ENCODE measurements around the gene CMSS1.

CMSS1 gene

DNA sequence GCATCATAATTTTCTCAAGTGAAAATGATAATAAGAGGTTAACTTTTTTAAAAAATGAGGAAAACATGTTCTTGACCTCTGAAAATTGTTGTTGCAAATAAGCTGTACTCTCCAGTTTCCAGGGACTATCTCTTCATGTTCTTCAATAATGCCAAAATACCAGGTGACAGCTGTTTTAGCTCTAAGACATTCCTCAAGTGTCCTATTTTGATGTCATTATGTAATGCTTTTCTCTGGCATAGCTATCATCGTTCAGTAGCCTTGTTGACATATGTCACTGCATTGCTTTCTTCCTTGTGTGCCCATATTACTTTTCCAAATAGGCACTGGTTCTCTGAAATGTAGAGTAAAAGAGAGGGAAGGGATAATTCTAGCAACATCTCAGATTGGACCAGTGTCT is 302.4 kb downstream of the CMSS1 start:
- Histone ChIP-seq H3K9ac (no peak overlapping the region), H3K36me3 (ENCODE audit: control insufficient read depth, insufficient read depth, low read length) (no peaks in the 10 kb centered on the region), H3K4me1 (no peaks in the 10 kb centered on the region), H3K27ac (no peak overlapping the region), H3K79me2 (no peaks in the 10 kb centered on the region), H3K4me2 (ENCODE audit: low read length) (no peak overlapping the region), H3K9me3 (ENCODE audit: control insufficient read depth, low read length) (no peaks in the 10 kb centered on the region), H2AFZ (no peak overlapping the region), H3K4me3 (ENCODE audit: low read depth, low read length) (no peak overlapping the region), H3K27me3 (ENCODE audit: control insufficient read depth, insufficient read depth, low read length) (no peaks in the 10 kb centered on the region)
- no peak for TF ChIP-seq CTCF (IDR thresholded peaks at IDR 0.05)

DNA sequence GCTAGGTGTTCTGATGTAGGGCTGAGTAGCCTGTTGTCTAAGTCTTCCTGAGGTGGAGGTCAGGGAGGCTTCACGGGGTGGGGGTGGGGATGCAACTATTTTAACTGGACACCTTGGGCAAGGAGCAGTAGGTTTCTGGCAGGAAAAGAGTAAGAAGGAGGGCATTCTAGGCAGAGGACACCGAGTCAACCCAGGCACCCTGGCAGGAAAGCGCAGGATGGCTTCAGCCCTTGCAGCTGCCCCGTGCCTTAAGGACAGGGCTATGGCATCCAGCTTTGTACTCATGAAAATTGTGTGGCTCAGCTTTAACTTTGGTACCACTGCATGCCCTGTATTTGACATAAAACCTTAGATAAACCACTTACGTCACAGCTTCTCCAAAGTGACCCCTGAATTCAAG is 303.0 kb downstream of the CMSS1 start:
- Histone ChIP-seq H3K27me3 (ENCODE audit: control insufficient read depth, insufficient read depth, low read length) (no peaks in the 10 kb centered on the region), H3K79me2 (no peaks in the 10 kb centered on the region), H3K9me3 (ENCODE audit: control insufficient read depth, low read length) (no peaks in the 10 kb centered on the region), H3K4me1 (no peaks in the 10 kb centered on the region), H3K27ac (no peak overlapping the region), H3K36me3 (ENCODE audit: control insufficient read depth, insufficient read depth, low read length) (no peaks in the 10 kb centered on the region), H3K9ac (no peak overlapping the region), H2AFZ (no peak overlapping the region), H3K4me3 (ENCODE audit: low read depth, low read length) (no peak overlapping the region), H3K4me2 (ENCODE audit: low read length) (no peak overlapping the region)
- no peak for TF ChIP-seq CTCF (IDR thresholded peaks at IDR 0.05)

GRCh38 chr3:100122321-100122720 is 304.7 kb downstream of the CMSS1 start:
- Histone ChIP-seq H3K27ac (no peak overlapping the region), H3K27me3 (ENCODE audit: control insufficient read depth, insufficient read depth, low read length) (no peaks in the 10 kb centered on the region), H3K36me3 (ENCODE audit: control insufficient read depth, insufficient read depth, low read length) (no peaks in the 10 kb centered on the region), H3K4me3 (ENCODE audit: low read depth, low read length) (no peak overlapping the region), H3K4me1 (no peaks in the 10 kb centered on the region), H3K4me2 (ENCODE audit: low read length) (no peak overlapping the region), H3K9me3 (ENCODE audit: control insufficient read depth, low read length) (no peaks in the 10 kb centered on the region), H2AFZ (no peak overlapping the region), H3K9ac (no peak overlapping the region), H3K79me2 (no peaks in the 10 kb centered on the region)
- no peak for TF ChIP-seq CTCF (IDR thresholded peaks at IDR 0.05)

GRCh38 chr3:100123112-100123511 is 305.4 kb downstream of the CMSS1 start:
- no peaks in the 10 kb centered on the region for H3K27me3 ChIP-seq (ENCODE audit: control insufficient read depth, insufficient read depth, low read length)
- no peak overlapping the region for H3K27ac ChIP-seq
- H3K4me1 ChIP-seq, result no peaks in the 10 kb centered on the region
- H3K4me3 ChIP-seq (ENCODE audit: low read depth, low read length), result no peak overlapping the region
- H3K9ac ChIP-seq, result no peak overlapping the region
- H3K4me2 ChIP-seq (ENCODE audit: low read length), result no peak overlapping the region
- no peaks in the 10 kb centered on the region for H3K79me2 ChIP-seq
- H3K9me3 ChIP-seq (ENCODE audit: control insufficient read depth, low read length), result no peaks in the 10 kb centered on the region
- no peaks in the 10 kb centered on the region for H3K36me3 ChIP-seq (ENCODE audit: control insufficient read depth, insufficient read depth, low read length)
- H2AFZ ChIP-seq, result no peak overlapping the region
- no peak for TF ChIP-seq CTCF (IDR thresholded peaks at IDR 0.05)

DNA sequence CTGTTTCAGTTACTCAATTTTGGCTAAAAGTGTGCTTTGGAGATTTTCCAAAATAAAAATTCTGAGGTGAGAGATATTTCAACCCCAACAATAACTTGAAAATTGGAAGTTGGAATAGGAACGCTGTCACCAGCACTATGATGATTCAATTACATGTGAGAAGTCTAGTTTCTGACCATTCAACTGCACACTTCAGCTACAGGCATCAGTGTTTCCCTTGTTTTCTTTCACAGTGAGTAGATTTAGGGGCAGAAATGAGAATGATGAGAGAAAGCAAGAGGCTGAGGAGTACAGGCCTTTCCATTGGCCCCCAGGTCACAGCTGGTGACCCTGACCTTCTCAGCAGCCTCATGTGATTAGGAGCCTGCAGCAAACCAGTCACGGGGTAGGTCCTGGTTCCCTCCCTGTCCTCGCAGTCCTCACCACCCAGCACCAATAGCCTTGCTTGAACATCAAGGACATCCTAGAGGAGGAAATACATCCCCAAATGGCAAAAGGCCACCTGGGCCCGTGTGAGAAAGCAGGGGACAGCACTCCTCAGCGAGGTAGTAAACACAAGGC is 306.6 kb downstream of the CMSS1 start:
- Histone ChIP-seq H3K4me3 (ENCODE audit: low read depth, low read length) (no peak overlapping the region), H3K27me3 (ENCODE audit: control insufficient read depth, insufficient read depth, low read length) (no peaks in the 10 kb centered on the region), H3K79me2 (no peaks in the 10 kb centered on the region), H3K4me2 (ENCODE audit: low read length) (no peak overlapping the region), H3K4me1 (no peaks in the 10 kb centered on the region), H3K9ac (no peak overlapping the region), H2AFZ (no peak overlapping the region), H3K27ac (no peak overlapping the region), H3K9me3 (ENCODE audit: control insufficient read depth, low read length) (no peaks in the 10 kb centered on the region), H3K36me3 (ENCODE audit: control insufficient read depth, insufficient read depth, low read length) (no peaks in the 10 kb centered on the region)
- no peak for TF ChIP-seq CTCF (IDR thresholded peaks at IDR 0.05)
